Activated T-helper 1 cell treated with anti-CD3 and anti-CD28 coated beads, Interleukin-12 subunit alpha, Interleukin-12 subunit beta, Interleukin-2, Interleukin-4 antibody, amounts not matched to agents 30 ng/mL and 10 ng/mL and 1 ng/mL, durations not matched to agents 14 hours and 24 hours and 36 hours (primary cell): ENCODE measurements around the gene PPP1R3E. TPM values are rescaled to one million over a fixed set of nuclear protein-coding genes. Genes with fewer than 3 reads are reported as not detected.
"Not testable (repeated sequence)": the region's sequence is repeated elsewhere in the genome, so short reads cannot be mapped to it uniquely, and the experiment has no call there.

ENCODE experiments used
- DNase-seq: peaks from one replicate; pipeline ENCODE4 v3.0.0; 2021; ENCODE audit warnings: low spot score
- H3K27ac Mint-ChIP-seq: one replicate; pipeline ENCODE4 v1.8.0; 2021; ENCODE audit warnings: mild to moderate bottlenecking, mixed read lengths
- H3K27me3 Mint-ChIP-seq: one replicate; pipeline ENCODE4 v1.8.0; 2022; ENCODE audit warnings: mild to moderate bottlenecking, moderate library complexity, mixed read lengths; ENCODE audit not compliant: insufficient read depth
- H3K36me3 Mint-ChIP-seq: one replicate; pipeline ENCODE4 v1.8.0; 2021; ENCODE audit warnings: low read depth, mixed read lengths
- H3K4me1 Mint-ChIP-seq: one replicate; pipeline ENCODE4 v1.8.0; 2021; ENCODE audit warnings: low read depth, mixed read lengths
- H3K4me3 Mint-ChIP-seq: one replicate; pipeline ENCODE4 v1.8.0; 2021; ENCODE audit warnings: mild to moderate bottlenecking, moderate library complexity, mixed read lengths
- H3K9me3 Mint-ChIP-seq: one replicate; pipeline ENCODE4 v1.8.0; 2021; ENCODE audit warnings: mixed read lengths
- intact Hi-C: fragments of 100-400 bp; cut with micrococcal nuclease; formaldehyde crosslinking; loops from one replicate; pipeline ENCODE4 v1.15.1; 2024
- total RNA-seq: library from RNA; stranded (reverse); gene quantifications from 2 replicates; pipeline ENCODE4 v1.2.3, GENCODE V29; 2022

The PPP1R3E gene
- total RNA-seq, 1 donor from 2014 or later = 17.3 TPM

- no peaks in the 10 kb centered on the region for H3K9me3 Mint-ChIP-seq
- no peak overlapping the region for H3K27ac Mint-ChIP-seq
- H3K27me3 Mint-ChIP-seq = peaks cover under 1% of the 10 kb centered on the region
- H3K4me3 Mint-ChIP-seq = no peak overlapping the region
- peak; percentile 47 for DNase-seq
- peaks cover 25% of the 10 kb centered on the region for H3K36me3 Mint-ChIP-seq
- peaks cover 4% of the 10 kb centered on the region for H3K4me1 Mint-ChIP-seq
- intact Hi-C loops = loop anchor here (1.0 to 10.0 kb wide), 8 partner anchors 25 to 1107 kb away; partner anchors contain the start of genes DCAF11, EMC9, NGDN and NRL
Observed at GRCh38 chr14:23327947-23328744, 25.5 kb upstream of the PPP1R3E start.

- no peak for DNase-seq
- H3K4me1 Mint-ChIP-seq = peaks cover 14% of the 10 kb centered on the region
- intact Hi-C loops = loop anchor here (10.0 kb wide), 4 partner anchors 562 to 1108 kb away; partner anchors contain the start of genes DCAF11, EMC9, NRL and OXA1L
- peaks cover 37% of the 10 kb centered on the region for H3K36me3 Mint-ChIP-seq
- no peak overlapping the region for H3K4me3 Mint-ChIP-seq
- no peak overlapping the region for H3K27ac Mint-ChIP-seq
- no peaks in the 10 kb centered on the region for H3K9me3 Mint-ChIP-seq
- no peaks in the 10 kb centered on the region for H3K27me3 Mint-ChIP-seq
Observed at GRCh38 chr14:23326491-23327332, 24.1 kb upstream of the PPP1R3E start.

GRCh38 chr14:23325746-23326145, 23.1 kb upstream of the PPP1R3E start:
- Mint-ChIP-seq H3K36me3 (peaks cover 37% of the 10 kb centered on the region), H3K4me1 (peaks cover 16% of the 10 kb centered on the region)
- H3K27me3 Mint-ChIP-seq, H3K9me3 Mint-ChIP-seq, DNase-seq, H3K4me3 Mint-ChIP-seq, H3K27ac Mint-ChIP-seq: not testable (repeated sequence)
- intact Hi-C loops = loop anchor here (10.0 kb wide), 4 partner anchors 561 to 1109 kb away; partner anchors contain the start of genes DCAF11, EMC9, NRL and OXA1L

GRCh38 chr14:23324993-23325392, 22.3 kb upstream of the PPP1R3E start:
- H3K4me1 Mint-ChIP-seq = peaks cover 24% of the 10 kb centered on the region
- no peak overlapping the region for H3K4me3 Mint-ChIP-seq
- no peaks in the 10 kb centered on the region for H3K9me3 Mint-ChIP-seq
- no peak overlapping the region for H3K27ac Mint-ChIP-seq
- intact Hi-C loops = loop anchor here (10.0 kb wide), 4 partner anchors 560 to 1110 kb away; partner anchors contain the start of genes DCAF11, EMC9, NRL and OXA1L
- H3K36me3 Mint-ChIP-seq = peaks cover 38% of the 10 kb centered on the region
- no peak for DNase-seq
- no peaks in the 10 kb centered on the region for H3K27me3 Mint-ChIP-seq

GRCh38 chr14:23324455-23324846, 21.8 kb upstream of the PPP1R3E start:
- peaks cover 29% of the 10 kb centered on the region for H3K4me1 Mint-ChIP-seq
- intact Hi-C loops = loop anchor here (10.0 kb wide), 4 partner anchors 560 to 1110 kb away; partner anchors contain the start of genes DCAF11, EMC9, NRL and OXA1L
- peaks cover 5% of the 10 kb centered on the region for H3K9me3 Mint-ChIP-seq
- H3K27ac Mint-ChIP-seq = no peak overlapping the region
- H3K27me3 Mint-ChIP-seq = no peaks in the 10 kb centered on the region
- H3K36me3 Mint-ChIP-seq = peaks cover 43% of the 10 kb centered on the region
- no peak overlapping the region for H3K4me3 Mint-ChIP-seq
- no peak for DNase-seq

- Mint-ChIP-seq H3K27ac (no peak overlapping the region), H3K27me3 (no peaks in the 10 kb centered on the region), H3K9me3 (peaks cover 5% of the 10 kb centered on the region), H3K36me3 (peaks cover 43% of the 10 kb centered on the region), H3K4me1 (peaks cover 30% of the 10 kb centered on the region), H3K4me3 (no peak overlapping the region)
- no peak for DNase-seq
- intact Hi-C loops = loop anchor here (10.0 kb wide), 4 partner anchors 559 to 1111 kb away; partner anchors contain the start of genes DCAF11, EMC9, NRL and OXA1L
Observed at GRCh38 chr14:23323838-23324454, 21.3 kb upstream of the PPP1R3E start.

- Mint-ChIP-seq H3K27me3 (no peaks in the 10 kb centered on the region), H3K27ac (peak overlapping the region; percentile 96), H3K4me1 (peaks cover 30% of the 10 kb centered on the region), H3K4me3 (peak overlapping the region; percentile 97), H3K9me3 (peaks cover 5% of the 10 kb centered on the region), H3K36me3 (peaks cover 43% of the 10 kb centered on the region)
- intact Hi-C loops = loop anchor here (1.0 to 10.0 kb wide), 5 partner anchors 58 to 1112 kb away; partner anchors contain the start of genes DCAF11, EMC9, NRL and OXA1L
- no peak for DNase-seq
Observed at GRCh38 chr14:23322568-23323517, 20.2 kb upstream of the PPP1R3E start.

- Mint-ChIP-seq H3K4me3 (peak overlapping the region; percentile 97), H3K27ac (peak overlapping the region; percentile 96), H3K4me1 (peaks cover 30% of the 10 kb centered on the region), H3K27me3 (no peaks in the 10 kb centered on the region), H3K9me3 (peaks cover 5% of the 10 kb centered on the region), H3K36me3 (peaks cover 43% of the 10 kb centered on the region)
- intact Hi-C loops = loop anchor here (1.0 to 10.0 kb wide), 13 partner anchors 21 to 1113 kb away; partner anchors contain the start of genes ACIN1, C14orf119, DCAF11 and EMC9
- DNase-seq = peak; percentile 42
Observed at GRCh38 chr14:23321572-23322547, 19.2 kb upstream of the PPP1R3E start.

- H3K36me3 Mint-ChIP-seq = peaks cover 38% of the 10 kb centered on the region
- no peaks in the 10 kb centered on the region for H3K27me3 Mint-ChIP-seq
- H3K27ac Mint-ChIP-seq = peak within 1 kb of the TSS; percentile 97
- H3K9me3 Mint-ChIP-seq = peaks cover 5% of the 10 kb centered on the region
- intact Hi-C loops = loop anchor here (1.0 to 10.0 kb wide), 12 partner anchors 20 to 1114 kb away; partner anchors contain the start of genes ACIN1, C14orf119, DCAF11 and EMC9
- DNase-seq = peak; percentile 98
- H3K4me3 Mint-ChIP-seq = peak within 1 kb of the TSS; percentile 97
- peaks cover 30% of the 10 kb centered on the region for H3K4me1 Mint-ChIP-seq
Observed at GRCh38 chr14:23320584-23321571, 18.2 kb upstream of the PPP1R3E start, which contains the start of gene PABPN1. Gene PABPN1, plus strand, starts transcription at chr14:23321457. Its CDS starts 13 bp downstream, at chr14:23321470.
